K562 (cell line): Measurements from ENCODE around the gene MRPL38. TPM values are rescaled to one million over a fixed set of nuclear protein-coding genes. Genes with fewer than 3 reads are reported as not detected.

Experiments
- C11orf30 ChIP-seq: fragments of 450-650 bp; IDR thresholded peaks from 2 replicates; pipeline ENCODE4 v1.6.1; 2016; ENCODE audit warnings: low read depth, mild to moderate bottlenecking
- CHD1 ChIP-seq: fragments of 200-600 bp; sonication (generic); IDR thresholded peaks from one replicate; pipeline ENCODE4 v1.6.1; 2012; ENCODE audit warnings: mild to moderate bottlenecking, moderate library complexity, low read length, inconsistent platforms
- DACH1 ChIP-seq: fragments of 450-650 bp; IDR thresholded peaks from 2 replicates; pipeline ENCODE4 v1.6.1; 2018; ENCODE audit not compliant: partially characterized antibody
- DPF2 ChIP-seq: fragments of 450-650 bp; IDR thresholded peaks from 2 replicates; pipeline ENCODE4 v1.6.1; 2016
- KDM1A ChIP-seq, 2 experiments: fragments of 450-650 bp; IDR thresholded peaks; 2 replicates each; pipeline ENCODE4 v1.6.1; 2016; ENCODE audit warnings: mild to moderate bottlenecking in 2 of 2
- MEF2A ChIP-seq: IDR thresholded peaks from 2 replicates; pipeline ENCODE4 v1.6.1; 2011; ENCODE audit warnings: low read depth, mild to moderate bottlenecking, low read length, moderate library complexity; ENCODE audit not compliant: control insufficient read depth
- MEIS2 ChIP-seq: fragments of 450-650 bp; IDR thresholded peaks from 2 replicates; pipeline ENCODE4 v1.6.1; 2014; ENCODE audit warnings: mild to moderate bottlenecking; ENCODE audit not compliant: partially characterized antibody
- PCBP1 ChIP-seq: fragments of 200-400 bp; formaldehyde crosslinking; IDR thresholded peaks from 2 replicates; pipeline ENCODE4 v1.6.1; 2018; ENCODE audit warnings: mild to moderate bottlenecking, low read depth, low read length; ENCODE audit not compliant: poor library complexity, severe bottlenecking
- PRPF4 ChIP-seq: fragments of 200-400 bp; formaldehyde crosslinking; IDR thresholded peaks from one replicate; pipeline ENCODE4 v1.6.1; 2017; ENCODE audit warnings: low read length, low read depth, mild to moderate bottlenecking; ENCODE audit not compliant: insufficient read depth, poor library complexity, severe bottlenecking
- PTBP1 ChIP-seq: fragments of 200-400 bp; formaldehyde crosslinking; IDR thresholded peaks from 2 replicates; pipeline ENCODE4 v1.6.1; 2017; ENCODE audit warnings: low read depth, low read length
- RBM17 ChIP-seq: fragments of 200-400 bp; formaldehyde crosslinking; IDR thresholded peaks from 2 replicates; pipeline ENCODE4 v1.6.1; 2017; ENCODE audit warnings: low read depth, mild to moderate bottlenecking, low read length, borderline replicate concordance
- SMAD3 ChIP-seq: fragments of 450-650 bp; formaldehyde crosslinking; conservative IDR thresholded peaks from 2 replicates; pipeline ENCODE4 v1.4.0; 2020; ENCODE audit warnings: mild to moderate bottlenecking
- SREBF2 ChIP-seq: sonication (generic); formaldehyde crosslinking; IDR thresholded peaks from 2 replicates; pipeline ENCODE4 v1.4.0; 2020; ENCODE audit warnings: mild to moderate bottlenecking, missing genetic modification reagents
- ZBED1 ChIP-seq: IDR thresholded peaks from 2 replicates; pipeline ENCODE4 v1.6.1; 2014
- ZBTB11 ChIP-seq, 3 experiments: fragments of 200-800 bp in 1 of 3; fragments of 250-450 bp in 1 of 3; fragments of 450-650 bp in 1 of 3; sonication (Bioruptor Pico) in 1 of 3; sonication (Bioruptor generic) in 1 of 3; formaldehyde crosslinking in 1 of 3; IDR thresholded peaks; 2 replicates each; pipeline versions ENCODE4 v1.6.1 to v1.8.0; 2016 to 2022; ENCODE audit warnings: mild to moderate bottlenecking in 2 of 3, missing genetic modification characterization in 2 of 3, missing compliant biosample characterization in 1 of 3, moderate library complexity in 1 of 3
- ZNF57 ChIP-seq: fragments of 450-650 bp; formaldehyde crosslinking; IDR thresholded peaks from 2 replicates; pipeline ENCODE4 v1.4.0; 2020; ENCODE audit warnings: mild to moderate bottlenecking, moderate library complexity
- polyA plus RNA-seq, 8 experiments: library from polyadenylated mRNA; depleted of rRNA in 4 of 8; stranded (reverse) in 5 of 8; unstranded in 3 of 8; fragments of >200 nt; fragmentation: Nextera tagmentation in 2 of 8; fragmentation: Illumina TruSeq in 1 of 8; extraction: Ambion mirVana in 2 of 8; extraction: Trizol in 1 of 8; gene quantifications; 2 replicates each; pipeline versions ENCODE4 v1.2.1 to v1.2.3, GENCODE V29; 2011 to 2014; ENCODE audit warnings: inconsistent platforms in 1 of 8, missing spikeins in 1 of 8
- total RNA-seq, 7 experiments: library from RNA; depleted of rRNA in 6 of 7; stranded (reverse); fragments of >200 nt in 6 of 7; fragmentation: Illumina TruSeq in 2 of 7; extraction: Trizol in 2 of 7; gene quantifications; 2 replicates each; pipeline versions ENCODE4 v1.2.1 to v1.2.3, GENCODE V29; 2011 to 2021; ENCODE audit warnings: low replicate concordance in 1 of 7
- TF ChIP-seq, protein P1 (sequence below): fragments of 450-650 bp; formaldehyde crosslinking; IDR thresholded peaks from 2 replicates; pipeline ENCODE4 v1.4.0; 2022; ENCODE audit warnings: mild to moderate bottlenecking, moderate library complexity
- TF ChIP-seq, protein P2 (sequence below): fragments of 250-450 bp; sonication (Bioruptor Pico); IDR thresholded peaks from 2 replicates; pipeline ENCODE4 v1.8.0; 2022; ENCODE audit warnings: inconsistent platforms

Gene MRPL38
- total and polyA plus RNA-seq, 9 of the 15 experiments (the other 6 are each of a cell fraction or from before 2014, with no cell fraction given), result 4.5 to 154 (median 48.5) TPM

DNA sequence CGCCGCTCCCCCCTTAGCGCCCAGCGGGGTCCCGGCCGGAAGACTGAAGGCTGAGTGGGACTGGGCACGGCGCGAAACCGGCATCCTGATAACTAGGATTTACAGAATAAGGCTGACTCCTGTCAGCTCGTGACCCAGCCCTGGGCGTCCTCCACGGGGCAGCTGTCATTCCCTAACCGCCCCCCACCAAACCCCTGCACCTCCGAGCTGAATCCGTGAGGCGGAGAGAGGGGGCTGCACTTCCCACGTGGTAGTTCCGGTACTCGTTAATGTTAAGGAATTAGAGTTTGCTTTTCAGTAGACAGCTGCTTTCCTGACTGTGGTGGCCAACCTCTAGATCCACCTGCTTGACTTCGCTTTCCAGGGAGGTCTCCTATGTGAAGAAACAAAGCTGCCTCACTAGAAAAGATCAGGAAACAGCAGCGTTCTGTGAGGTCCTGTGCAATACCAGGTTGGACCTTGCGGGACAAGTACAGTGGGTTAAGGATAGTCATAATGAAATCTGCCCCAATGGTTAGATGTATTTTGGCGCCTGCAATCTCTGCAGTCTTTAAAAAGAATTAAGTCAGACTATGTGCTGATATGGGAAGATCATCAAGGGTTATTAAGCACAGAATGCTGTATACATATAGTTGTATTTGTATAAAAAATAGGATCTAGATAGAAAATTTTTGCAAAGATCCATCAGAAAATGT is 48.5 kb downstream of the MRPL38 start (continued):
- TF ChIP-seq ZBTB11 (CRISPR knock-in tag; IDR thresholded peaks at IDR 0.05) (no peak; a peak in 1 of 6 replicates), SMAD3 (CRISPR knock-in tag) (no peak), PRPF4 (no peak), KDM1A (IDR thresholded peaks at IDR 0.05) (peak; percentile 41 to 49; a peak in 1 of 4 replicates), MEF2A (no peak), PCBP1 (no peak), DACH1 (no peak), SREBF2 (CRISPR knock-in tag) (no peak), RBM17 (no peak), DPF2 (peak; percentile 45; the same call in 1 of the 2 replicates), ZNF57 (no peak), CHD1 (peak; percentile 62), MEIS2 (no peak), ZBED1 (no peak), PTBP1 (no peak), C11orf30 (no peak)
- TF ChIP-seq, protein P1, sequence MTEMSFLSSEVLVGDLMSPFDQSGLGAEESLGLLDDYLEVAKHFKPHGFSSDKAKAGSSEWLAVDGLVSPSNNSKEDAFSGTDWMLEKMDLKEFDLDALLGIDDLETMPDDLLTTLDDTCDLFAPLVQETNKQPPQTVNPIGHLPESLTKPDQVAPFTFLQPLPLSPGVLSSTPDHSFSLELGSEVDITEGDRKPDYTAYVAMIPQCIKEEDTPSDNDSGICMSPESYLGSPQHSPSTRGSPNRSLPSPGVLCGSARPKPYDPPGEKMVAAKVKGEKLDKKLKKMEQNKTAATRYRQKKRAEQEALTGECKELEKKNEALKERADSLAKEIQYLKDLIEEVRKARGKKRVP (CRISPR knock-in tag), result no peak
- TF ChIP-seq, protein P2, sequence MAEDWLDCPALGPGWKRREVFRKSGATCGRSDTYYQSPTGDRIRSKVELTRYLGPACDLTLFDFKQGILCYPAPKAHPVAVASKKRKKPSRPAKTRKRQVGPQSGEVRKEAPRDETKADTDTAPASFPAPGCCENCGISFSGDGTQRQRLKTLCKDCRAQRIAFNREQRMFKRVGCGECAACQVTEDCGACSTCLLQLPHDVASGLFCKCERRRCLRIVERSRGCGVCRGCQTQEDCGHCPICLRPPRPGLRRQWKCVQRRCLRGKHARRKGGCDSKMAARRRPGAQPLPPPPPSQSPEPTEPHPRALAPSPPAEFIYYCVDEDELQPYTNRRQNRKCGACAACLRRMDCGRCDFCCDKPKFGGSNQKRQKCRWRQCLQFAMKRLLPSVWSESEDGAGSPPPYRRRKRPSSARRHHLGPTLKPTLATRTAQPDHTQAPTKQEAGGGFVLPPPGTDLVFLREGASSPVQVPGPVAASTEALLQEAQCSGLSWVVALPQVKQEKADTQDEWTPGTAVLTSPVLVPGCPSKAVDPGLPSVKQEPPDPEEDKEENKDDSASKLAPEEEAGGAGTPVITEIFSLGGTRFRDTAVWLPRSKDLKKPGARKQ (CRISPR knock-in tag), result no peak
